Measurements from ENCODE around the gene ABCC10.

DNA sequence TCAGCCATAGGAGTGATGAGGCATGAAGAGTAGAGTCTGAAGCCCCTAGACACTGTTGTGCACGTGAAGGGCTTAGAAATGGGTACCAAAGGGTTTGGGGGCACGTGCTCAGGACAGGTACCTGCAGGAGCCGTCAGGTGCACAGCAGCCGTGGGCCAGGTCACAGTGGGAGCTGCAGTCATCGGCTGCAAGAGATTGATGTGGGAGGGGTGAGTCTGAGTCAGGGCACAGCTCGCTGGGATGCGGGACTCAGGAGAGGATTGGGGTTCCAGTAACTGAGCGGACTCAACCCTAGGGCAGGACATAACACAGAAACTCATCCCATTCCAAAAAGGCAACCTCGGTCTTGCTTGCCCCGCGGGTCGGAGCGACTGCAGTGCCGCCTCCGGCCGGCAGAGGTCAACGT lies 27.0 kb downstream of the ABCC10 start:
- TF ChIP-seq, protein P1, sequence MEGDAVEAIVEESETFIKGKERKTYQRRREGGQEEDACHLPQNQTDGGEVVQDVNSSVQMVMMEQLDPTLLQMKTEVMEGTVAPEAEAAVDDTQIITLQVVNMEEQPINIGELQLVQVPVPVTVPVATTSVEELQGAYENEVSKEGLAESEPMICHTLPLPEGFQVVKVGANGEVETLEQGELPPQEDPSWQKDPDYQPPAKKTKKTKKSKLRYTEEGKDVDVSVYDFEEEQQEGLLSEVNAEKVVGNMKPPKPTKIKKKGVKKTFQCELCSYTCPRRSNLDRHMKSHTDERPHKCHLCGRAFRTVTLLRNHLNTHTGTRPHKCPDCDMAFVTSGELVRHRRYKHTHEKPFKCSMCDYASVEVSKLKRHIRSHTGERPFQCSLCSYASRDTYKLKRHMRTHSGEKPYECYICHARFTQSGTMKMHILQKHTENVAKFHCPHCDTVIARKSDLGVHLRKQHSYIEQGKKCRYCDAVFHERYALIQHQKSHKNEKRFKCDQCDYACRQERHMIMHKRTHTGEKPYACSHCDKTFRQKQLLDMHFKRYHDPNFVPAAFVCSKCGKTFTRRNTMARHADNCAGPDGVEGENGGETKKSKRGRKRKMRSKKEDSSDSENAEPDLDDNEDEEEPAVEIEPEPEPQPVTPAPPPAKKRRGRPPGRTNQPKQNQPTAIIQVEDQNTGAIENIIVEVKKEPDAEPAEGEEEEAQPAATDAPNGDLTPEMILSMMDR (conservative IDR thresholded peaks at IDR 0.05): peak; percentile 93
- TF ChIP-seq EZH2 (IDR thresholded peaks at IDR 0.05; ENCODE audit: low read depth): no peak
